IPS-15b (cell line): ENCODE measurements around the gene PRPF40A.
"Not testable (repeated sequence)": the region's sequence is repeated elsewhere in the genome, so short reads cannot be mapped to it uniquely, and the experiment has no call there.

Source experiments
- H3K27me3 ChIP-seq: one replicate; pipeline ENCODE4 v1.6.1; 2013; ENCODE audit warnings: low read length; ENCODE audit not compliant: control insufficient read depth, insufficient read depth
- H3K36me3 ChIP-seq: one replicate; pipeline ENCODE4 v1.6.1; 2013; ENCODE audit warnings: low read length; ENCODE audit not compliant: control insufficient read depth, insufficient read depth
- H3K4me1 ChIP-seq: one replicate; pipeline ENCODE4 v1.6.1; 2013; ENCODE audit warnings: mild to moderate bottlenecking, low read length; ENCODE audit not compliant: control insufficient read depth, insufficient read depth
- H3K4me3 ChIP-seq: one replicate; pipeline ENCODE4 v1.5.1; 2013; ENCODE audit warnings: low read depth, low read length
- H3K9ac ChIP-seq: one replicate; pipeline ENCODE4 v1.6.1; 2013; ENCODE audit warnings: low read depth, mild to moderate bottlenecking, low read length
- H3K9me3 ChIP-seq: one replicate; pipeline ENCODE4 v1.6.1; 2013; ENCODE audit warnings: mild to moderate bottlenecking, low read length; ENCODE audit not compliant: control insufficient read depth, insufficient read depth

PRPF40A gene

GRCh38 chr2:152739705-152740104, 22.4 kb upstream of the PRPF40A start:
- not testable (repeated sequence) for H3K4me3 ChIP-seq, H3K36me3 ChIP-seq, H3K9me3 ChIP-seq, H3K9ac ChIP-seq, H3K4me1 ChIP-seq, H3K27me3 ChIP-seq

GRCh38 chr2:152738438-152738837, 21.2 kb upstream of the PRPF40A start:
- Histone ChIP-seq H3K4me1 (no peaks in the 10 kb centered on the region), H3K9ac (no peak overlapping the region), H3K27me3 (no peaks in the 10 kb centered on the region), H3K36me3 (no peaks in the 10 kb centered on the region), H3K4me3 (no peak overlapping the region), H3K9me3 (no peaks in the 10 kb centered on the region)

GRCh38 chr2:152737509-152737908, 20.2 kb upstream of the PRPF40A start:
- H3K36me3 ChIP-seq, H3K9ac ChIP-seq, H3K27me3 ChIP-seq, H3K4me1 ChIP-seq, H3K4me3 ChIP-seq, H3K9me3 ChIP-seq: not testable (repeated sequence)

DNA sequence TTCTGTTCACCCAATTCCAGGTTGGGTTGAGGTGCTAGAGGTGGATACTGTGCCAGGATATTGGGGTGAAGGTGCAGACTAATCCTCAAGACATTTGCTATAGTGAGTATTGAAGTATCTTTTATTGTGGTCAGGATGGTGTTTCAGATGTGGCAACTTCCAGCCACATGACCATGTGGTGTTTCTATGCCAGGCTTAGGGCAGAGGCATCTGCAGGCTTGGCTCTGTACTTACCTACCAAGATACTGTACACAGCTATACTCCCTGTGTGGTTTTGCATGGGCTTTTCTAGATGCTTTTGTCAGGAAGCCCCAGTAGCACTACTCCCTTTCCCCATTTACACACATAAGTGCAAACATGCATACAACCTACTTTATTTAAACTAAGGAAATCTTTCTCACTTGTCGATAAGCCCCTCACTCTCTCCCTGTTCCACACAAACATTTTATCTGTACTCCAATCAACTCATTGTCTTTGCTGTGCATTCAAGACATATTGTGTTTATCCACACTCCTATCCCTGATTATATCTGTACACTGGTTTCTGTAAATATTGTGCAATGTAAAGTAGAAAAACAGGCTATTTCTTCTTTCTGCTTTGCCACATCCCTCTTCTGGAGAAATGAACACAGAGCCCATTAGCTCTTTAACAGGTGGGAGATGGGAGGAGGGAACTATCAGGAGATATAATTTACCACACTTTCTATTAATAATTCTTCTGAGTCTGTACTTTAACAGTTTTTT, 13.5 kb upstream of the PRPF40A start:
- H3K36me3 ChIP-seq: no peaks in the 10 kb centered on the region
- H3K9ac ChIP-seq: no peak overlapping the region
- H3K9me3 ChIP-seq: no peaks in the 10 kb centered on the region
- no peak overlapping the region for H3K4me3 ChIP-seq
- H3K4me1 ChIP-seq: no peaks in the 10 kb centered on the region
- H3K27me3 ChIP-seq: no peaks in the 10 kb centered on the region

DNA sequence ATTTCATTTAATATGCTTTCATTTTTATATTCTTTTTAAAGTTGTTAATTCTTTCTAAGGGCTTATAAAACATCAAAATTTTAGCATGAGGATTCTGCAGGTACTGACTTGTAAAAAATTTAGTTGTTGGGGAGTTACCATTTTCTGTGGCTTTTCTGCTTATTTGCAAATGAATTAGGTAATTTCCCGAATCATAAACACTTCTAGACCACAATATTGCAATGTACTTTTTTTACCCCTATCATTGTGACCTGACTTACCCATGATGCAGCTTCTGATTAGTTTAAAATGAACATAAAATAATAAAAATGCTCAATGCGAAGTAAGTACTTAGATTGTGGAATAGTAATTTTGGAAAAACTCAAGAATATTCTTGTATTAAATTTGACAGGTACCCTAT, 12.6 kb upstream of the PRPF40A start:
- H3K9ac ChIP-seq: no peak overlapping the region
- H3K27me3 ChIP-seq: no peaks in the 10 kb centered on the region
- H3K36me3 ChIP-seq: no peaks in the 10 kb centered on the region
- no peaks in the 10 kb centered on the region for H3K9me3 ChIP-seq
- H3K4me3 ChIP-seq: no peak overlapping the region
- no peaks in the 10 kb centered on the region for H3K4me1 ChIP-seq

DNA sequence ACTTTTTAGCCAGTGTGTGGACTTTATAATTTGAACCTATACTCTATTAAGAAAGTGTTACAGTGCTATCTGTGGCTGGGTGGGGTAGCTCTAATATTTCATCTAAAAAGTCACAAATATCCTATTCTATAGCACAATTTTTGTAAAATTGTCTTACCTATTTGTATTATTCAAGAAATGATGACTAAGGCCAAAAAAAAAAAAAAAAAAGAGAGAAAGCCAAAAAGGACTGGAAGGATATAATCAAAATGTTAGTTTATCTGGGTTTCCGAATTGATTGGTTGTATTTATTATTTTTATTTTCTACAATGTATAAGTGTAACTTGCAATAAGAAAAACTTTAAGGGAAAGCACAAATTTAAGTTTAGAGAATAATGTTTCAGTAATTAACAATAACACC, 6.7 kb upstream of the PRPF40A start:
- peaks cover 4% of the 10 kb centered on the region for H3K4me1 ChIP-seq
- no peaks in the 10 kb centered on the region for H3K36me3 ChIP-seq
- no peak overlapping the region for H3K9ac ChIP-seq

GRCh38 chr2:152722639-152723038, 5.4 kb upstream of the PRPF40A start:
- H3K36me3 ChIP-seq, H3K9me3 ChIP-seq: not testable (repeated sequence)

More for the DNA sequence above, 6.7 kb upstream of the PRPF40A start:
- no peaks in the 10 kb centered on the region for H3K27me3 ChIP-seq
- no peak overlapping the region for H3K4me3 ChIP-seq
- H3K9me3 ChIP-seq: no peaks in the 10 kb centered on the region

GRCh38 chr2:152720794-152721193, 3.5 kb upstream of the PRPF40A start:
- no peaks in the 10 kb centered on the region for H3K9me3 ChIP-seq
- H3K9ac ChIP-seq: no peak overlapping the region
- peaks cover 4% of the 10 kb centered on the region for H3K4me1 ChIP-seq
- no peak overlapping the region for H3K4me3 ChIP-seq
- no peaks in the 10 kb centered on the region for H3K27me3 ChIP-seq
- H3K36me3 ChIP-seq: no peaks in the 10 kb centered on the region

More at GRCh38 chr2:152722639-152723038, 5.4 kb upstream of the PRPF40A start:
- not testable (repeated sequence) for H3K4me3 ChIP-seq, H3K9ac ChIP-seq, H3K4me1 ChIP-seq, H3K27me3 ChIP-seq

GRCh38 chr2:152718909-152719645, 1.8 kb upstream of the PRPF40A start:
- H3K9me3 ChIP-seq: no peaks in the 10 kb centered on the region
- H3K4me3 ChIP-seq: peak overlapping the region; percentile 98
- no peaks in the 10 kb centered on the region for H3K27me3 ChIP-seq
- H3K36me3 ChIP-seq: no peaks in the 10 kb centered on the region
- H3K4me1 ChIP-seq: peaks cover 4% of the 10 kb centered on the region
- H3K9ac ChIP-seq: peak overlapping the region; percentile 99

GRCh38 chr2:152718076-152718908, 1.0 kb upstream of the PRPF40A start, which contains the start of gene ARL6IP6:
ARL6IP6 (plus strand) TSS chr2:152718620; CDS start chr2:152718625, 5 bp downstream.
- H3K4me3 ChIP-seq: peak within 1 kb of the TSS; percentile 98
- H3K4me1 ChIP-seq: peaks cover 4% of the 10 kb centered on the region
- H3K36me3 ChIP-seq: no peaks in the 10 kb centered on the region
- H3K27me3 ChIP-seq: no peaks in the 10 kb centered on the region
- peak within 1 kb of the TSS; percentile 99 for H3K9ac ChIP-seq
- H3K9me3 ChIP-seq: no peaks in the 10 kb centered on the region

GRCh38 chr2:152716805-152717227, 445 bp downstream of the PRPF40A start:
- Histone ChIP-seq H3K36me3 (no peaks in the 10 kb centered on the region), H3K27me3 (no peaks in the 10 kb centered on the region), H3K4me1 (peaks cover 4% of the 10 kb centered on the region), H3K9me3 (no peaks in the 10 kb centered on the region), H3K4me3 (peak overlapping the region; percentile 98), H3K9ac (peak overlapping the region; percentile 95)
